C4-2B (cell line): ENCODE results near the gene OR4F6.

Experiments used
- CTCF ChIP-seq: fragments of 450-650 bp; conservative IDR thresholded peaks from 2 replicates; pipeline ENCODE4 v1.5.1; 2017; ENCODE audit warnings: mild to moderate bottlenecking
- ZFX ChIP-seq: fragments of 450-650 bp; IDR thresholded peaks from 2 replicates; pipeline ENCODE4 v1.6.1; 2017

GRCh38 chr15:101799665-101800064, 3.6 kb upstream of the OR4F6 start:
- TF ChIP-seq CTCF: no peak
- no peak for TF ChIP-seq ZFX
